HG02943 (cell line): ENCODE data around the gene LAT.
"Not testable (repeated sequence)": the region's sequence is repeated elsewhere in the genome, so short reads cannot be mapped to it uniquely, and the experiment has no call there.

Experiments used
- ATAC-seq: cut with Tn5 transposase; IDR thresholded peaks from one replicate; pipeline ENCODE4 v1.9.1; 2021; ENCODE audit warnings: mild to moderate bottlenecking, low read depth, moderate library complexity; ENCODE audit not compliant: unreplicated experiment

LAT gene

DNA sequence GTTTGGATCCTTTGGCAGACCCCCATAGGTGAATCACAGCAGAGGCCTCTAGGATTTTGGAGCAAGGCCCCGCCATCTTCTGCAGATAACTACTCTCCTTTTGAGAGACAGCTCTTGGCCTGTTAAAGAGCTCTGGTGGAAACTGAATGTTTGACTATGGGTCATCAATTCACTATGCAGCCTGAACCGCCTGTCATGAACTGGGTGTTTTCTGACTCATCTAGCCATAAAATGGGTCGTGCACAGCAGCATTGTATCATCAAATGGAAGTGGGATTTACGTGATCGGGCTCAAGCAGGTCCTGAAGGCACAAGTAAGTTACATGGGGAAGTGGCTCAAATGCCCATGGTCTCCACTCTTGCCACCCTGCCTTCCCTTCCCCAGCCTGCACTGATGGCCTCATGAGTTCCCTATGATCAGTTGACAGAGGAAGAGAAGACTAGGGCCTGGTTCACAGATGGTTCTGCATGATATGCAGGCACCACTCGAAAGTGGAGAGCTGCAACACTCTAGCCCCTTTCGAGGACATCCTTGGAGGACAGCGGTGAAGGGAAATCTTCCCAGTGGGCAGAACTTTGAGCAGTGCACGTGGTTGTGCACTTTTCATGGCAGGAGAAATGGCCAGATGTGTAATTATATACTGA lies 19.8 kb downstream of the LAT start:
- ATAC-seq = not testable (repeated sequence)

DNA sequence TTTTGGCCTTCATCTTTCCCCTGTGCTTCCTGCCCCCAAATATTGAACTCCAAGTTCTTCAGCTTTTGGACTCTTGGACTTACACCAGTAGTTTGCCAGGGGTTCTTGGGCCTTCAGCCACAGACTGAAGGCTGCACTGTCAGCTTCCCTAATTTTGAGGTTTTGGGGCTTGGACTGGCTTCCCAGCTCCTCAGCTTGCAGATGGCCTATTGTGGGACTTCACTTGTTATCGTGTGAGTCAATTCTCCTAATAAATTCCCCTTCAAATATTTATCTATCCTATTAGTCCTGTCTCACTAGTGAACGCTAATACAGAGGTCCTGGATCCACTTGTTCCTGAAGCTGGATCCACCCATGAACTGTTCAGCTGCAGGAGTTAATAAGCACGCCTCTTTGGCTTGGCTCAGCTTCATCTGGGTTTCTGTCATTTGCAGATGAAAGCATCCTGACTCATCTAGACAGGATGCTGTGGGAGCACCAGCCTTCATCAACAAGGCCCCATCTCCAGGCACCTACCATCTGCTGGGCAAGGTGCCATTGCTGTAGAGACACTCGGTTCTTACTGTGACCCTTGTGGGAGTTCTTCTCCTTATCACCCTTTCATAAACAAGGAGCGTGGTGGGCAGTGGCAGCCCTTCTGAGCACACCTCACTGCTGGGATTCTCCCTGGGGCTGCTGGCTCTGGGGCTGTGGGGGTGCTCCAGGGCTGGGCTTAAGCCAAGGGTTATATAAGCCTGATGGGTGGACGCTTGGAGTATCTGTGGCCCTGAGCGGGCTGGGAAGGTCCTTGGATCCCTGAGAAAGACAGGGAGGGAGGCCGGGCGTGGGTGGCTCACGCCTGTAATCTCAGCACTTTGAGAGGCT lies 23.1 kb downstream of the LAT start:
- ATAC-seq = no peak

DNA sequence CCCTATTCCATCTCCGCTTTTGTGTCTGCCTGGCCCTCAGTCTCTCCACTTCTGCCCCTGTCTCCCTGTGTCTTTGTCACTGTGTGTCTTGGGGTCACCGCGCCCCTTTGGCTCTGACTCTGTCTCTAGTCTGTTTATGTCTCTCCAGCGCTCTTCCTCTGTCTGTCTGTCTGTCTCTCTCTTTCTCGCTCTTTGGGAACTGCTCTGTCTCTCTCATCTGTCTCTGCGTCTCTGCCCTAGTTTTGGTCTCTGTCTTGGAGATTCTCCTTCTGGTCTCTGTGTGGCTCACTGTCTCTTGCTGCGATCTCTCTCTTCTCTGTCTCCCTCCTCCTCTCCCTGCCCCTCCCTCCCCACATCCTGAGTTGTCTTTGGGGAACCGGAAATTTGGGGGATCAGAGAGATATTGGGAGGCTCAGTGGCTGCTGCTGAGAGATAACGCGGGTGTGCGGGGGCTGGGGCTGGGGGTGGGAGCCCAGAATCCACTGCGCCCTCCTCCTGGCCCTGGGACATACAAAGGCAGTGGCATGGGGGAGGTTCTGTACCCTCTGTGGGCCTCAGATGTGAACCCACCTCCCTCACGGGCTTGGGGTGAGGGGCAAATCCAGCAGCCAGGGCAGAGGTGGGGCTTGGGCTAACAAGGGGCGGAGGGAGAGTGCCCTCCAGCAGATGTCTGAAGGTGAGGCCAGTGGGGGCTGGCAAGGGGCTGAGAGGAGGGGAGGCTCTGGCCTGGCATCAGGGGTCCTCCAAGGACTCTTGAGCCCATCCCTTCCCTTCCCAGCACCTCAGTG lies 24.4 kb downstream of the LAT start:
- ATAC-seq = no peak

- ATAC-seq = no peak
Measured at GRCh38 chr16:29009838-29010166, 24.9 kb downstream of the LAT start.

DNA sequence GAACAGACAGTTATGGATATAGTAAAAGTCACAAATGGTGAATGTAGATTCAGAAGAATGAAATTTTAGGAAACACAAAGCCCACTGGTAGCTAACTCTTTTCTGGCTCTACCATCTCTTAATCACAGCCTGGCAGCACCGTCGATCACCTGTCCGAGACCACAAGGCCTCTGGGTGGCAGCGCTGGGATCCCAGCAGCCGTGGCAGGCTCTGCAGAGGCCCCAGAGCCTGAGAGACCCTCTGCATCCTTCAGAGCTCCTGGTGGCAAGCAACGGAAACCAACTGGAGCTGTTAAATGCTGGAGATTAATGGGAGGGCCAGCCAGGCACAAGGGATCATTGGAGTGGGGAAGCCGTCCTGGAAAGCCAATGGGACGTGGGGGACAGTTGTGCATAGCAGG lies 26.3 kb downstream of the LAT start:
- ATAC-seq = no peak

DNA sequence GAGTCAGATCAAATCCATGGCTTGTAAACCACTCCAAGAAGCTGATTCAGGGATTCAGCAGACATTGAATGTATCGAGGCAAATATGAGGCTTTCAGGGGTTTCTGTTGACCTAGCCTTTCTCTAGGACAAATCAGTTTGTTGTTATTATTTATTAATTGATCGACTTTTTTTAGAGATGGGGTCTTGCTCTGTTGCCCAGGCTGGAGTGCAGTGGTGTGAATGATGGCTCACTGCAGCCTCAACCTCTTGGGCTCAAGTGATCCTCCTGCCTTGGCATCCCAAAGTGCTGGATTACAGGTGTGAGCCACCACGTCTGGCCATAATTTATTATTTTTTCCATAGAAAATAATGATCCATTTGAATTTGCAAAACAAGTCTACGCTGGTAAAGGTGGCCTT lies 27.0 kb downstream of the LAT start:
- ATAC-seq = no peak

DNA sequence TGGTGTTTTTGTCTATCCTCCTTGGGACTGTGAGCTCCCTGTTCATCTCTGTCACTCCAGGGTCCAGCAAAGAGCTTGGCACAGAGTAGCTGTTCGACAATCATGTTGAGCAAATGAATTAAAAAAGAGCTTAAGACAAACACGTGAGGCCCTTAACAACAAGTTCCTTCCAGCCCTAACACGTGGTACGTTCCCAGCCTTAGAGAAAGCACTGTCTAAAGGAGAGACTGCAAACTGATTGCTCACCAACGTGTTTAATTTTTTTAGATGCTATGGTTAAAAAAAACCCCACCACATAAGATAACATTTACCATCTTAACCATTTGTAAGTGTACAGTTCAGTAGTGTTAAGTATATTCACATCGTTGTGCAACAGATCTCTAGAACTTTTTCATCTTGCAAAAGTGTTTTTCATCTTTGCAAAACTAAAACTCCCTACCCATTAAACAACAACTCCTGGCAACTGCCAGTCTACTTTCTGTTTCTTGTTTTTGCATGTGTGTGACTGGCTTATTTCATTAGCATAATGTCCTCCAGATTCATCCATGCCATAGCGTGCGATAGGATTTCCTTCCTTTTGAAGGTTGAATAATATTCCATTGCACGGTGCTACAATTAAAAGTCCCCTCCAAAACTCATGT lies 28.2 kb downstream of the LAT start:
- ATAC-seq = no peak

- ATAC-seq = no peak
Measured at GRCh38 chr16:29014561-29015069, 29.8 kb downstream of the LAT start.

DNA sequence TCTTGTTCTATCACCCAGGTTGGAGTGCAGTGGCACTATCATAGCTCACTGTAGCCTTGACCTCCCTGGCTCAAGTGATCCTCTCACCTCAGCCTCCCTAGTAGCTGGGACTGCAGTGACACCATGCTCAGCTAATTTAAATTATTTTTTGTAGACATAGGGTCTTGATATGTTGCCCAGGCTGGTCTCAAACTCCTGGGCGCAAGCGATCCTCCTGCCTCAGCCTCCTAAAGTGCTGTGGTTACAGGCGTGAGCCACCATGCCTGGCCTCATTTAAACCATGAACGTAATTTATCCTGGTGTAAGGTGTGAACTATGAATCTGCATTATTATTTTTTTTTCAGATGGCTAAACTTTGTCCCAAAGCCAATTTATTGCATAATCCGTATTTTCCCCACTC lies 37.3 kb downstream of the LAT start:
- no peak for ATAC-seq

DNA sequence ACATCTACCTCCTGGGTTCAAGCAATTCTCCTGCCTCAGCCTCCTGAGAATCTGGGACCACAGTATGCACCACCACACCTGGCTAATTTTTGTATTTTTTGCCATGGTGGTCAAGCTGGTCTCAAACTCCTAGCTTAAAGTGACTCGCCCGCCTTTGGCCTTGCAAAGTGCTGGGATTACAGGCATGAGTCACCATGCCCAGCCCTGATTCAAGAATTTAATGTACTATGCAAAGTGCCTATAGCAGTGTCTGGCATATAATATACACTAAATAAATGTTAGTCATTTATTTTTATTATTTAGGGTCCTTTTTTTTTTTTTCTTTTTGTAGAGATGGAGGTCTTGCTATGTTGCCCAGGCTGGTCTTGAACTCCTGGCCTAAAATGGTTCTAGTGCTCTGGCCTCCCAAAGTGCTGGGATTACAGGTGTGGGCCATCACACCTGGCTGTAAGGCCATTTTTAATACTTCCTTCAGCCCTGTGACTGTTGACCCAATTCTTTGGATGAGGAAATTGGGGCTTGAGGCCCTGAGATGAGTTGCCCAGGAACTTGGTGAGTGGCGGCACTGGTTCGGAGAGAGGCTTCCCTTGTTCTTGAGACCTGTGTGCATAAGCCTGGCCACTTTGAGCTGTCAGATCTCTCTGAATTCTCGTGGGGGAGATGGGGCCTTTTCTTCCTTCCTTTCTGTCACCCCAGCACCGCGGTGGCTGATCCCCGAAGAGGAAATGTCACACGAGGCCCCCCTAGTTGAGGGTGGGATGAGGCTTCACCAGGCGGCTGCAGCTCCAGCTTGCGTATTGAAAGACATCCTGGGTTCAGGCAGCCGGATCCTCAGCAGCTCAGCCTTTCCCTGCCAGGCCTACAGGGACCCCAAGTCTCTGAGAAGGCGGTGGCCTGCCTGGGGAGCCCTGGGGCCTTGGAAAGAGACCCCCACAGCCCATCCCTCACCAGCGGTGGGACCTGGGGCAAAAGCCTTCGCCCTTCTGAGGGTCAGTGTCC lies 38.7 kb downstream of the LAT start:
- ATAC-seq = no peak

DNA sequence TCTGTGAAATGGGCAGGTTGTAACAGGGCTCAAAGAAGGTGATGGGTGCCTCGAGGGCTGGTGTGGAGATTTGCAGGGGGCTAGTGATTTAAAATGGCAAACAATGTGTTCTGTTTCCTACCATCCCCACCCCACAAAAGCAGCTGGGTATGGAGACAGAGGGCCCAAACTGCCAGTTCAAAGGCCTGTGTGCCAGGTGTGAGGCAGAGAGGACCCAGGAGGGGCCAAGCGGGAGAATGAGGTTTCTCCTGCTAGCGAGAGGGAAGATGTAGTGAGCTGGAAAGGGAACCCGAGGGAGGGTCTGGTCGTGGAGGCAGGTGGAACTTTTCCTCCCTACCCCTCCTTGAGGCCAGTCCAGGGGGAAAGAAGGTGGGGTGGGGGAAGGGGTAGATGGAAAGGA lies 39.4 kb downstream of the LAT start:
- ATAC-seq = no peak

DNA sequence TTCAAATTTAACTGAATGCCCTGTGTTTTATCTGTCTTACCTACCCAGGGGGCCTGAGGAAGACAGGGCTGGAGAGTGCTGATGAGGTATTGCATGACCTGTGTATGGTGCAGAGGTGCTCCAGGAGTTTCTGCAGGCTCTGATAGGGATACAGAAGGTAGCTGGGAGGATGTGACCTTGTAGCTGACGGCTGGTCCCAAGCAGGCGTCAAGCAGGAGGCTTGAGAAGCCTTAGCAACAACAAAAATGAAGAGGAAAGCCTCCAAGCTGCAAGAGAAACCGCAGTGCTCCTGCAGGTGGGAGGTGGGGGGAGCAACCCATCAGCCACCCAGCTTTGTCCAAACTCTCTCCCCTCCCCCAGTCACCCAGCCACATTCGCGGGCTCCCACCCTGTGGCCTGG lies 40.4 kb downstream of the LAT start:
- ATAC-seq = no peak

GRCh38 chr16:29025735-29026134 lies 40.9 kb downstream of the LAT start:
- ATAC-seq = no peak

DNA sequence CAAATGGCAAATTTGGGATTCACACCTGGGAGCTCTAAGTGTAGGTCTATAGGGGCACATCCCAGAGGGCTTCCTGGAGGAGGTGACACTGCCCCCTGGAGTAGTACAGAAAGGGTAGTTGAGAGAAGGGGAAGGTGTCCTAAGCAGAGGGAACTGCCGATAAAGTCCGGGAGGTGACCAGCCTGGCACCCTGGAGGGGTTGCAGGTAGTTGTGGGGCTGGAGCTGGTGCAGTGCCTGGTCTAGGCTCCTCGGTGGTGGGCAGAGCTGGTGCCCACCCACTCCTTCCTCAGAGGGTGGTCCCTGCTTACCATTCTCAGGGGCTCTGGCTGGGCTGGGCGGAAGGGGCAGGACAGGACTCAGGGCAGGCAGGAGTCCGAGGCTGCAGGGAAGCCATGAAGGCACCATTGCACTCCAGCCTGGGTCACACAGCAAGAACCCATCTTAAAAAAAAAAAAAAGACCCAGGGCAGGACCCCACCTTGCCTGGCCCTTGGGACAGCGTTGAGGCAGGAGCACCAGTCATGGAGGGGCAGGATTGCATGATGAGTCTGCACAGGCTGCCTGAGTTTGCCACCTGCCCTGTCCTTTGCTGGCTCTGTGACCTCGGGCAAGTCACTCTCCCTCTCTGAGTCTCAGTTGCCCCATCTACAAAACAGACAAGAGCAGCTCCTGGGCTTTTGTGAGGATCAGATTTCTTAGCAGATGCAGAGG lies 43.8 kb downstream of the LAT start:
- no peak for ATAC-seq

GRCh38 chr16:29029168-29029994 lies 44.5 kb downstream of the LAT start:
- no peak for ATAC-seq

- no peak for ATAC-seq
Measured at GRCh38 chr16:29030086-29030840, 45.4 kb downstream of the LAT start.
